Activated T-cell treated with anti-CD3 and anti-CD28 coated beads, Interleukin-2, amount 50 U/mL, for 24 hours (primary cell): ENCODE results near the gene CIITA.
A peak's percentile ranks its signal among the peaks of the same experiment; 100 is the strongest.
"Not testable (repeated sequence)": the region's sequence is repeated elsewhere in the genome, so short reads cannot be mapped to it uniquely, and the experiment has no call there.

ENCODE experiments used
- DNase-seq: peaks from one replicate; pipeline ENCODE4 v3.0.0-alpha.2; 2020
- H3K27ac Mint-ChIP-seq: 2 replicates; pipeline ENCODE4 v1.8.0; 2020; ENCODE audit warnings: mild to moderate bottlenecking, mixed read lengths
- H3K27me3 Mint-ChIP-seq: 2 replicates; pipeline ENCODE4 v1.8.0; 2020; ENCODE audit warnings: mixed read lengths
- H3K36me3 Mint-ChIP-seq: 2 replicates; pipeline ENCODE4 v1.8.0; 2020; ENCODE audit warnings: low read depth, mixed read lengths
- H3K4me1 Mint-ChIP-seq: 2 replicates; pipeline ENCODE4 v1.8.0; 2020; ENCODE audit warnings: low read depth, mixed read lengths
- H3K4me3 Mint-ChIP-seq: 2 replicates; pipeline ENCODE4 v1.8.0; 2020; ENCODE audit warnings: mild to moderate bottlenecking, moderate library complexity, mixed read lengths
- H3K9me3 Mint-ChIP-seq: 2 replicates; pipeline ENCODE4 v1.8.0; 2020; ENCODE audit warnings: mixed read lengths

CIITA gene

GRCh38 chr16:10937068-10937859 lies 60.3 kb downstream of the CIITA start:
- Mint-ChIP-seq H3K9me3 (no peaks in the 10 kb centered on the region), H3K36me3 (peaks cover 92% of the 10 kb centered on the region), H3K4me1 (peaks cover 82% of the 10 kb centered on the region), H3K27me3 (no peaks in the 10 kb centered on the region), H3K27ac (peak overlapping the region; percentile 84), H3K4me3 (peak overlapping the region; percentile 94)
- no peak for DNase-seq

DNA sequence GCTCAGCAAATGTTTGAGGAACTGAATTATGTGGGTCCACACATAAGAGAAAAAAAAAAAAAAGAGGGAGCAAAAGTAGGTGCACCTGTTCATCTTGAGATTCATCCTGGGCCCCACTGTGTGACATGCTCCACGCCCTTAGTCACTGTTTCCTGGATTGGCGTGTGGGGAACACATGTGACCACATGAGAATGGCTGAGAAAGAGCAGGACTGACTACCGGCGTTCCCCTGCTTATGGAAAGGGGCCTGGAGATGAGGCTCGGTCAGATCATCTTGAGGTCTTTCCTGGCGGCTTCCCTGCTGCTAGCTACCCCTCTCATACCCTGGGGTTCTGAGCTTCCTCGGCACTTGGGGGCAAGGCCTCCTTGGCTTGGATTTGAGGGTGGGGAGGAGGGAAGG lies 61.3 kb downstream of the CIITA start:
- H3K9me3 Mint-ChIP-seq: no peaks in the 10 kb centered on the region
- DNase-seq: peak; percentile 45
- peaks cover 84% of the 10 kb centered on the region for H3K36me3 Mint-ChIP-seq
- peaks cover 86% of the 10 kb centered on the region for H3K4me1 Mint-ChIP-seq
- H3K27ac Mint-ChIP-seq: peak overlapping the region; percentile 84
- H3K4me3 Mint-ChIP-seq: peak overlapping the region; percentile 94
- no peaks in the 10 kb centered on the region for H3K27me3 Mint-ChIP-seq

GRCh38 chr16:10938796-10939648 lies 62.0 kb downstream of the CIITA start:
- Mint-ChIP-seq H3K4me1 (peaks cover 84% of the 10 kb centered on the region), H3K36me3 (peaks cover 77% of the 10 kb centered on the region), H3K4me3 (peak overlapping the region; percentile 94), H3K27ac (peak overlapping the region; percentile 84), H3K27me3 (no peaks in the 10 kb centered on the region), H3K9me3 (no peaks in the 10 kb centered on the region)
- DNase-seq: no peak

DNA sequence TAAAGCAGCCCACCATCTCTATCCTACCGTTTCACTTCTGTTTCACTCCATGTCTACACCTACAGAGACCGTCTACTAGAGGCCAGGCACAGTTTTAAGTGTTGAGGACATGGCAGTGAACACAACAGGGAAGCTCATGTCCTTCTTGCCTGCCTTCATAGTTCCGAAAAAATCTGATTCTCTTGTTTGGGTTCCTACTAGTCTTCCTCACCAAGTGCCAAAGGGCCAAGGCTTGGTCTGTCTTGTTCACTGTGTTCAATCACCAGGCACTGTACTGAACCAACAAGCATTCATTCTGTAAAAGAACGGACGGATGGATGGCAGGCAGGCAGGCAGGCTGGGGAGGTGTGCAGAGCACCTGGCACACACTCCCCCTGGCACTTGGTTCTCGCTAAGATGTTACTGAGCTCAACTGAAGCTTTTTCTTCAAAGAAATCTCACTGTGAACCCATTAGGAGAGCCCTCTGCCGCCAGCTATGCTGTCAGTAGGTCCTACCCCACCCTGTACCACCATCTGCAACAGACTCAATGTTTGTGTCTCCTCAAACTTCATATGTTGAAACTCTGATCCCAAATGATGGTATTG lies 62.7 kb downstream of the CIITA start:
- DNase-seq: no peak
- Mint-ChIP-seq H3K4me3 (peak overlapping the region; percentile 94), H3K36me3 (peaks cover 73% of the 10 kb centered on the region), H3K27ac (peak overlapping the region; percentile 93), H3K4me1 (peaks cover 81% of the 10 kb centered on the region), H3K9me3 (no peaks in the 10 kb centered on the region), H3K27me3 (no peaks in the 10 kb centered on the region)

GRCh38 chr16:10940501-10941079 lies 63.6 kb downstream of the CIITA start:
- Mint-ChIP-seq H3K4me3 (peak overlapping the region; percentile 94), H3K9me3 (no peaks in the 10 kb centered on the region), H3K27ac (peak overlapping the region; percentile 93), H3K27me3 (no peaks in the 10 kb centered on the region), H3K4me1 (peaks cover 80% of the 10 kb centered on the region), H3K36me3 (peaks cover 71% of the 10 kb centered on the region)
- DNase-seq: no peak

GRCh38 chr16:10941127-10941933 lies 64.3 kb downstream of the CIITA start:
- Mint-ChIP-seq H3K9me3 (no peaks in the 10 kb centered on the region), H3K27me3 (no peaks in the 10 kb centered on the region), H3K27ac (peak overlapping the region; percentile 93), H3K36me3 (peaks cover 63% of the 10 kb centered on the region), H3K4me1 (peaks cover 79% of the 10 kb centered on the region), H3K4me3 (peak overlapping the region; percentile 94)
- DNase-seq: peak; percentile 59

DNA sequence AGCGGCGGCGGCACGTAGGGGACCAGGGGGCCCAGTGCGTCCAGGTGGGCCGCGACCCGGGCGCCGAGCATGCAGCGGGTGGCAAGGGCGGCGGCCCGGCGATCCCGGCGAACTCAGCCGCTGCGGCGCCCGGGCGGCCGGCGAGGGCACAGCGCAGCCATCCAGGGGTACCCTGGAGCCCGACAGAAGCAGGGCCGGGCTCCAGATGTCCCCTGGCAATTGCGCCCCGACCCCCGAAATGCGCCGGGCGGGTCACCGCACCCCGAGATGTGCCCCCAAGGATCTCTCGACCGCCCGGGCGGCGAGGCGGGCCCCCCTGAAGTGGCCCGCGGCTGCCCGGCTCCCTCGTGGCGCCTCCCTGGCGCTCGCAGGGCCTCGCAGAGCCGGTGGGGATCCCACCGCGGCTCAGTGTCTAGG lies 64.9 kb downstream of the CIITA start:
- H3K27ac Mint-ChIP-seq: peak overlapping the region; percentile 93
- not testable (repeated sequence) for DNase-seq, H3K9me3 Mint-ChIP-seq, H3K27me3 Mint-ChIP-seq
- H3K4me3 Mint-ChIP-seq: peak overlapping the region; percentile 94
- peaks cover 76% of the 10 kb centered on the region for H3K4me1 Mint-ChIP-seq
- peaks cover 57% of the 10 kb centered on the region for H3K36me3 Mint-ChIP-seq

GRCh38 chr16:10942352-10943063 lies 65.5 kb downstream of the CIITA start, which contains the start of gene DEXI:
Gene DEXI, minus strand, starts transcription at chr16:10942468. Its CDS starts 463 bp downstream, at chr16:10942005.
- H3K9me3 Mint-ChIP-seq: no peaks in the 10 kb centered on the region
- peaks cover 56% of the 10 kb centered on the region for H3K36me3 Mint-ChIP-seq
- H3K4me1 Mint-ChIP-seq: peaks cover 76% of the 10 kb centered on the region

DNA sequence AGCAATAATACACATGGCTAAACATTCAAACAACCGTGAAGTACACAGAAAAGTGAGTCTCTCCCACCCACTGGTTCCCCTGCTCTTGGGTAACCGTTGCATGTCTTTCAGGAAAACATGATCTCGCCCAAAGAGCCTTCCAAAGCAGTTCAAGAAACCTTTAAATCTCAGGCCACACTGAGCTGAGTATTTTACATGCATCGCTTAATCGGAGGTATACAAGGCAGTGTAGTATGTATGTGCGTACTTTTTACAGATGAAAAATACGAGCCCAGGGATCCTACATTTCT lies 66.0 kb downstream of the CIITA start:
- no peak for DNase-seq
- H3K36me3 Mint-ChIP-seq: peaks cover 52% of the 10 kb centered on the region
- peak overlapping the region; percentile 86 for H3K27ac Mint-ChIP-seq
- H3K9me3 Mint-ChIP-seq: no peaks in the 10 kb centered on the region
- no peaks in the 10 kb centered on the region for H3K27me3 Mint-ChIP-seq
- H3K4me1 Mint-ChIP-seq: peaks cover 73% of the 10 kb centered on the region
- H3K4me3 Mint-ChIP-seq: peak overlapping the region; percentile 94

More at GRCh38 chr16:10942352-10943063, 65.5 kb downstream of the CIITA start, which contains the start of gene DEXI:
- H3K27me3 Mint-ChIP-seq: no peaks in the 10 kb centered on the region
- peak within 1 kb of the TSS; percentile 94 for H3K4me3 Mint-ChIP-seq
- peak; percentile 97 for DNase-seq
- H3K27ac Mint-ChIP-seq: peak within 1 kb of the TSS; percentile 93

GRCh38 chr16:10944249-10945064 lies 67.5 kb downstream of the CIITA start, which contains the start of gene CLEC16A:
Gene CLEC16A, plus strand, starts transcription at chr16:10944564. Its CDS starts 154 bp downstream, at chr16:10944718.
- peaks cover 37% of the 10 kb centered on the region for H3K36me3 Mint-ChIP-seq
- no peaks in the 10 kb centered on the region for H3K9me3 Mint-ChIP-seq
- DNase-seq: peak; percentile 98
- H3K27ac Mint-ChIP-seq: peak within 1 kb of the TSS; percentile 88
- H3K4me3 Mint-ChIP-seq: peak within 1 kb of the TSS; percentile 94
- H3K4me1 Mint-ChIP-seq: peaks cover 68% of the 10 kb centered on the region
- no peaks in the 10 kb centered on the region for H3K27me3 Mint-ChIP-seq

DNA sequence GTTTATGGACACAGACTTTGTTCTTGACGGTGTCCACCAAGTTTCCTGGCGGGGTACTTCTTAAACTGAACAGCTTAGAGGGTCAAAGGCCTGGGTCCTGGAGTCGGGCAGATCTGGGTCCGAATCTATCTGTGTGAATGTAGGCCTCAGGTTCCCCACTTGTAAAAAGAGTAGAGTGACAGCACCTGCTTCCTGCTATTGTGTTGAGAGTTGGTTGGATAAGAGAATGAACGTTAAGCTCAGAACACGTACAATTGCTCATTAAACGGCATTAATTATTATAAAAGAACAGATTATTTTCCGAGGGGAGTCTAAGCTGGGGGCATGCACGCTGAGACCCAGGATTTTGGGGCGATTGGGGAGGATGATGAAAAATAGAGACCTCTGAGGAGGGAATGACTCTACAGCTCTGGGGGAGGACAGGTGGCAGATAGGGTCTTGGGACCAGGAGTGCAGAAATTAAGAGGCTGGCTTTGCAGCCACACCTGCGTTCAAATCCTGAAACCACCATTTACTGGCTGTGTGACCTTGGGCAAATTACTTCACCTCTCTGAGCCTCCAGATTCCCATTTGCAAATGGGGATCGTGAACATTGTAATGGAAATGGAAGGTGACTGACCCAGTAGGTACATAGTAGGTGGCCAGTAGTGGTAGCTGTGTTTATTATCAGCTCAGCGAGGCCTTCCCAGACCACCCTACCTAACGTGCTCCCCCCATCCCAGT lies 68.2 kb downstream of the CIITA start:
- Mint-ChIP-seq H3K4me3 (peak overlapping the region; percentile 91), H3K4me1 (peaks cover 68% of the 10 kb centered on the region), H3K36me3 (peaks cover 32% of the 10 kb centered on the region)

GRCh38 chr16:10946308-10946707 lies 69.3 kb downstream of the CIITA start:
- Mint-ChIP-seq H3K36me3 (peaks cover 21% of the 10 kb centered on the region), H3K4me3 (peak overlapping the region; percentile 91), H3K9me3 (no peaks in the 10 kb centered on the region), H3K4me1 (peaks cover 67% of the 10 kb centered on the region), H3K27me3 (no peaks in the 10 kb centered on the region), H3K27ac (peak overlapping the region; percentile 22)
- no peak for DNase-seq

More for the DNA sequence above, 68.2 kb downstream of the CIITA start:
- peak overlapping the region; percentile 88 for H3K27ac Mint-ChIP-seq
- no peaks in the 10 kb centered on the region for H3K9me3 Mint-ChIP-seq
- no peak for DNase-seq
- H3K27me3 Mint-ChIP-seq: no peaks in the 10 kb centered on the region
